Mesendoderm (in vitro differentiated cells): ENCODE data around the gene C1QTNF1.

Experiments used
- DNase-seq: peaks from one replicate; pipeline ENCODE4 v3.0.0; 2013
- H2AK5ac ChIP-seq: 2 replicates; pipeline ENCODE4 v1.6.1; 2013; ENCODE audit warnings: low read length, inconsistent platforms
- H2BK120ac ChIP-seq: 2 replicates; pipeline ENCODE4 v1.6.1; 2013; ENCODE audit warnings: low read depth, mild to moderate bottlenecking, low read length, moderate library complexity, mixed read lengths
- H2BK15ac ChIP-seq: replicated peaks from 2 replicates; pipeline ENCODE4 v1.6.1; 2013; ENCODE audit warnings: low read depth, mild to moderate bottlenecking, moderate library complexity
- H2BK5ac ChIP-seq: 2 replicates; pipeline ENCODE4 v1.6.1; 2013; ENCODE audit warnings: low read length, inconsistent platforms
- H3K18ac ChIP-seq: 2 replicates; pipeline ENCODE4 v1.6.1; 2013; ENCODE audit warnings: mild to moderate bottlenecking, low read length, mixed read lengths
- H3K23ac ChIP-seq: one replicate; pipeline ENCODE4 v1.6.1; 2013; ENCODE audit warnings: low read length
- H3K27ac ChIP-seq: 2 replicates; pipeline ENCODE4 v1.5.1; 2013; ENCODE audit warnings: low read depth, mild to moderate bottlenecking, inconsistent platforms, low read length, moderate library complexity
- H3K27me3 ChIP-seq: 2 replicates; pipeline ENCODE4 v1.6.1; 2013; ENCODE audit warnings: low read length, control low read depth, mild to moderate bottlenecking, inconsistent platforms; ENCODE audit not compliant: insufficient read depth, poor library complexity
- H3K36me3 ChIP-seq: 2 replicates; pipeline ENCODE4 v1.6.1; 2013; ENCODE audit warnings: low read length, inconsistent platforms; ENCODE audit not compliant: control insufficient read depth, insufficient read depth
- H3K4ac ChIP-seq: one replicate; pipeline ENCODE4 v1.6.1; 2013; ENCODE audit warnings: low read depth, mild to moderate bottlenecking, low read length, moderate library complexity
- H3K4me1 ChIP-seq: 2 replicates; pipeline ENCODE4 v1.6.1; 2013; ENCODE audit warnings: low read depth, low read length, inconsistent platforms; ENCODE audit not compliant: control insufficient read depth
- H3K4me2 ChIP-seq: 2 replicates; pipeline ENCODE4 v1.6.1; 2013; ENCODE audit warnings: low read length
- H3K4me3 ChIP-seq: 2 replicates; pipeline ENCODE4 v1.5.1; 2013; ENCODE audit warnings: mild to moderate bottlenecking, low read length
- H3K56ac ChIP-seq: one replicate; pipeline ENCODE4 v1.6.1; 2013; ENCODE audit warnings: low read length
- H3K79me1 ChIP-seq: 2 replicates; pipeline ENCODE4 v1.6.1; 2013; ENCODE audit warnings: low read length, inconsistent platforms
- H3K79me2 ChIP-seq: 2 replicates; pipeline ENCODE4 v1.6.1; 2013; ENCODE audit warnings: mild to moderate bottlenecking, low read length; ENCODE audit not compliant: control insufficient read depth, insufficient read depth
- H3K9ac ChIP-seq: 2 replicates; pipeline ENCODE4 v1.6.1; 2013; ENCODE audit warnings: low read length, inconsistent platforms
- H4K5ac ChIP-seq: one replicate; pipeline ENCODE4 v1.6.1; 2013; ENCODE audit warnings: low read length
- H4K8ac ChIP-seq: one replicate; pipeline ENCODE4 v1.6.1; 2013; ENCODE audit warnings: low read depth, mild to moderate bottlenecking, control low read depth, low read length, moderate library complexity
- WGBS: extraction: QIAGEN DNeasy Blood & Tissue Kit; methylation state at CpG from one replicate; pipeline ENCODE4 v1.1.7; 2013; ENCODE audit warnings: low lambda C conversion rate, missing lambda C conversion rate; ENCODE audit not compliant: insufficient coverage; ENCODE audit errors: extremely low coverage; 5-methylcytosine and 5-hydroxymethylcytosine counted together

C1QTNF1 gene

DNA sequence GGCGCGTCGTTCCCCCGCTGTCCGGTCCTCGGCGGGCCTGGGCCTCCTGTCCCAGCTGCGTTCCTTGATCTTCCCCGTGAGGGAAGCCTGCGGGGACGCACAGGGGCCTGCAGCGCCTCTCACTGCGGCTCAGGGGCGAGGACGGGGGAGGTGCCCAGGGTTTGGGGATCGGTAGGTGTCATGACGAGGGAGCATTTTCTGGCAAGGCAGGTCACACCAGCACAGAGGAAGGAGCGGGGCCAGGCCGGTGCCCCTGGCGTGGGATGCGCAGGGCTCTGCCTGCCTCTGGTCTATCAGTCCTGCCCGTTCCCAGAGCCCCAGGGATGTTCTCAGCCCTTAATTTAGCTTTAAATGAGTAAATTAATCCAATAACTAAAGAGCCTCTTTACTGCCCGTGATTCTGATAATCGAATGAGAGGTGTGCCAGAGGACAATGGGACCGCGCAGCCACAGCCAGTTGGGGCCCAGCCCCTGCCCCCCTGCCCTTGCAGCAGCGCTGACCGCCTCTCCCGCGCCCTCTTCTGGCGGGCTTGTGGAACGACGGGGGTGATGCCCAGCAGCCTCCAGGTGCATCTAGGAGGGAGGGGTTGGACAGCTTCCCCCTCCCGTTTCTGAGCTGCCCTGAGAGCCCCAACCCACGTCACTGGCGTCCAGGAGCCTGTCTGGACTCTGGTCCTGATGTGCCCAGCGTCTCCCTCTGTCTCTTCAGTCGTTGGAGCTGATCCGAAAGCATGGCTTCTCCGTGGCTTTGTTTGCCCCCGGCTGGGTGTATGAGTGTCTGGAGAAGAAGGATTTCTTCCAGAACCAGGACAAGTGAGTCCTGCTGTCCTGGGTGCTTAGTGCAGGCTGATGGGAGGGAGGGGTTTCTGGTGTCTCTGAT, 58.6 kb downstream of the C1QTNF1 start:
- DNase-seq: peak; percentile 52
- Histone ChIP-seq H3K27ac (no peak overlapping the region), H3K4ac (no peak overlapping the region), H2AK5ac (no peak overlapping the region), H4K8ac (no peak overlapping the region), H3K4me1 (no peaks in the 10 kb centered on the region), H3K79me1 (no peaks in the 10 kb centered on the region), H2BK120ac (no peak overlapping the region), H3K23ac (no peak overlapping the region), H3K18ac (no peak overlapping the region), H3K4me3 (no peak overlapping the region), H3K4me2 (no peak overlapping the region), H3K79me2 (no peaks in the 10 kb centered on the region), H3K36me3 (no peaks in the 10 kb centered on the region), H2BK5ac (no peak overlapping the region), H4K5ac (no peak overlapping the region), H2BK15ac (no peak overlapping the region), H3K27me3 (no peaks in the 10 kb centered on the region), H3K9ac (no peak overlapping the region), H3K56ac (no peak overlapping the region)
- no CpG with 5 or more reads among the region's 41 CpGs for WGBS

GRCh38 chr17:79083191-79083971, 59.4 kb downstream of the C1QTNF1 start:
- H2BK120ac ChIP-seq: no peak overlapping the region
- H3K27me3 ChIP-seq: no peaks in the 10 kb centered on the region
- no peak overlapping the region for H3K4me2 ChIP-seq
- H4K8ac ChIP-seq: no peak overlapping the region
- DNase-seq: no peak
- no peak overlapping the region for H2BK15ac ChIP-seq
- no peak overlapping the region for H3K4me3 ChIP-seq
- no peak overlapping the region for H2BK5ac ChIP-seq
- no peaks in the 10 kb centered on the region for H3K79me1 ChIP-seq
- H3K23ac ChIP-seq: no peak overlapping the region
- no peaks in the 10 kb centered on the region for H3K36me3 ChIP-seq
- no peak overlapping the region for H3K27ac ChIP-seq
- no peak overlapping the region for H3K18ac ChIP-seq
- H3K79me2 ChIP-seq: no peaks in the 10 kb centered on the region
- no peak overlapping the region for H2AK5ac ChIP-seq
- no peak overlapping the region for H3K4ac ChIP-seq
- H3K56ac ChIP-seq: no peak overlapping the region
- WGBS: no CpG with 5 or more reads among the region's 28 CpGs
- H4K5ac ChIP-seq: no peak overlapping the region
- H3K9ac ChIP-seq: no peak overlapping the region
- H3K4me1 ChIP-seq: no peaks in the 10 kb centered on the region

DNA sequence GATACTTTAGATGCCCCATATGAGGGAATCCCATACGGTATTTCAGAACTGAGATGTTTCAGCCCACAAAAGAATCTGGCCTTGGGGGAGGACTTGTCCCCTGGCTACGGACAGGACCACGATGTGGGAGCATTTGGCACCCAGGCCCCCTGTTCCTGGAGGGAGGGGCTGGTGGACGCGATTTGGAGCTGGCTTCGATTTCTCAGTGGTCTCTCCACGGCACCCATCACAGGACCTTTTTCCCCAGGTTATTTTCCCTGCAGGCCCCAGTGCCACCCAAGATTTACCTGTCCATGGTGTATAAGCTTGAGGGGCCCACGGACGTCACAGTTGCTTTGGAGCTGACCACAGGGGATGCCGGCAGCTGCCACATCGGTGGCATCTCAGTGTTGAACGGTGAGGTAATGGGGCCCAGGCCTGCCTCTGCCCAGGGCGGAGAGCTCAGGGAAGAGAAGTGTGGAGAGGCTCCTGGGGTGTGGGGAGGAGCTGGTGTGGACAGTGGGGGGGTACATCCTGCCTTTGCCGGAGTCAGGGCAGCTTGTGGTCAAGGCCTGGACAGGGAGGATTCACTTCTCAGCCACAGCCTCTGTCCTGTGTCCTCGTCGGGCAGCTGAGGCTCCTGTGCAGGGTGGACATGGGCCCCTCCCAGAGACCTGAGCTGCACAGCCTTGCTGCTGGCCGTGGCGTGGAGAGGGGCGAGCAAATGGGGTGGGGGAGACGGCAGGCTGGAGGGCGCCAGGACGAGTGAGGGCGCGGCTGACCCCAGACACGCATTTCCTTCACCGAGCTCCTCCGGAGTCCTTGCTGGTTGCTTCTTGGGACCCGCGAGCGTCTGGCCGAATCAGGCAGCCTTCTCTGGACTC, 60.6 kb downstream of the C1QTNF1 start:
- no CpG with 5 or more reads among the region's 31 CpGs for WGBS
- no peaks in the 10 kb centered on the region for H3K36me3 ChIP-seq
- H3K4ac ChIP-seq: no peak overlapping the region

DNA sequence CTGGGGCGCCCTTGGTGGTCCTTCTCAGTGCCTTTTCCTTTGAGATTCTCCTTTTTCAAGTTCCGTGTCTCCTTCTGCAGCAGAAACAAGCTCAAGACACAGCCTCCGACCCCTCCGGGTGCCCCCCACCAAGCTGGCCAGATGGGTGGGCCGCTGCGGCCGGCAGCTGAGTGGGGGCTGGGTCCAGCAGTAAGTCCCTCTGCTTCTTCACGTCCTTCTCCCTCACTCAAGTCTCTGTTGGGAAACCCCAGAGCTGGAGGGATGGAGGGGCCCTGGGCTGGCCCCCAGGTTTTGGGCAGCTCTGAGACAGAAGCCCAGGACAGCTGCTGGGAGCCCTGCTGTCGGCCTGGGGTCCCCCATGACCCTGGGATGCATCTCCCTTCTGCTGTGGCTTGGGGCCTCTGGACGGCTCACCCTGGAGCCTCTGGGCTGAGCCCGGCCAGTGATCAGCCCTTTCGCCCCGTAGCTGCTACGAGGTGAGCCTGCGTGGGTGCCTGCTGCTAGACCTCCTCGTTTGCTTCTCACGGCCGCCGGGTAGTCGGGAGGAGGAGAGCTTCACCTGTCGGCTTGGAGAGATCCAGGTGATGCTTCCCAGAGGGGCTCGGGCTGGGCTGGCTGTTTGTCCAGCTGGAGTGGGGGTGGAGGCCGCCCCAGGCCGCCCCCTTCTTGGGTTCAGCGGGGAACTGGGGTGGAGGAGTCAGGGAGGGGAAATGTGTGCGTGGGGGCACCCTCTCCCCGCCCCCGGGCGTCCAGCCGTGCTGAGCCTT, 61.4 kb downstream of the C1QTNF1 start:
- Histone ChIP-seq H3K4me1 (no peaks in the 10 kb centered on the region), H3K27me3 (no peaks in the 10 kb centered on the region), H3K79me1 (no peaks in the 10 kb centered on the region), H3K4me3 (no peak overlapping the region), H2BK120ac (no peak overlapping the region), H3K23ac (no peak overlapping the region), H3K18ac (no peak overlapping the region), H3K27ac (no peak overlapping the region), H3K79me2 (no peaks in the 10 kb centered on the region), H2AK5ac (no peak overlapping the region), H3K4ac (no peak overlapping the region), H3K56ac (no peak overlapping the region), H3K9ac (no peak overlapping the region), H2BK5ac (no peak overlapping the region), H4K5ac (no peak overlapping the region), H3K4me2 (no peak overlapping the region), H2BK15ac (no peak overlapping the region), H4K8ac (no peak overlapping the region), H3K36me3 (no peaks in the 10 kb centered on the region)
- no peak for DNase-seq
- WGBS: no CpG with 5 or more reads among the region's 30 CpGs

More for the DNA sequence above, 60.6 kb downstream of the C1QTNF1 start:
- Histone ChIP-seq H3K27ac (no peak overlapping the region), H3K79me1 (no peaks in the 10 kb centered on the region), H2BK5ac (no peak overlapping the region), H3K27me3 (no peaks in the 10 kb centered on the region), H3K18ac (no peak overlapping the region), H2BK120ac (no peak overlapping the region), H4K5ac (no peak overlapping the region), H3K4me3 (no peak overlapping the region), H3K56ac (no peak overlapping the region), H4K8ac (no peak overlapping the region), H3K4me1 (no peaks in the 10 kb centered on the region), H3K4me2 (no peak overlapping the region), H3K9ac (no peak overlapping the region), H3K79me2 (no peaks in the 10 kb centered on the region), H3K23ac (no peak overlapping the region), H2BK15ac (no peak overlapping the region), H2AK5ac (no peak overlapping the region)
- no peak for DNase-seq

DNA sequence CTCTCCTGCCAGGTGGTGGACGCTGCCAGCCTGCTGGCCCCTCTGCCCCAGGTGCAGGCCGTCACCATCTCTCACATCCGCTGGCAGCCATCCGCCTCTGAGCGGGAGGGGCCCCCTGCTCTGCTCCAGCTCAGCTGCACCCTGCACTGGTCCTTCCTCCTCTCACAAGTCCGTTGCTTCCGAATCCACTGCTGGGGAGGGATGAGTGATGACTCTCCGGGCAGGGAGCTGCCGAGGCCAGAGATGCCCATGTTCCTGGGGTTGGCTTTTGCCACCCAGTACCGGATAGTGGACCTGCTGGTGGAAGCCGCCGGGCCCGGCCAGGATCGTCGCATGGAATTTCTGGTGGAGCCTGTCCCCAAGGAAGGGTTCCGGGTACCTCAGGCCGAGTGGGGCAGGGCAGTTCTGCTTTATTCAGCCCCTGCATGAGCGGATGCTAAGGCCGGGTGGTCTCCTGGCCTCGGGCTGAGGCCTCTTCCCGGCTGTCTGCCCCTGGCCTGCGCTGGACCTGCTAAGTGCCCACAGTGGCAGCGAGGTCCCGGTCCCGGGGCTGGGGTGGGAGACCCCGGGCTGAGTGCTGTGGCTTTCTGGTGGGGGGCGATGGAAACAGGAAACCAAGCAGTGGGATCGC, 62.1 kb downstream of the C1QTNF1 start:
- Histone ChIP-seq H4K5ac (no peak overlapping the region), H3K4me2 (no peak overlapping the region), H3K9ac (no peak overlapping the region), H2BK15ac (no peak overlapping the region), H3K79me2 (no peaks in the 10 kb centered on the region), H3K27ac (no peak overlapping the region), H4K8ac (no peak overlapping the region), H3K36me3 (no peaks in the 10 kb centered on the region), H2BK5ac (no peak overlapping the region), H3K79me1 (no peaks in the 10 kb centered on the region), H3K27me3 (no peaks in the 10 kb centered on the region), H3K4ac (no peak overlapping the region), H2AK5ac (no peak overlapping the region), H3K4me3 (no peak overlapping the region), H3K23ac (no peak overlapping the region), H3K18ac (no peak overlapping the region), H3K56ac (no peak overlapping the region), H2BK120ac (no peak overlapping the region), H3K4me1 (no peaks in the 10 kb centered on the region)
- no CpG with 5 or more reads among the region's 28 CpGs for WGBS
- no peak for DNase-seq
